Vagina (tissue), 2 donors: ENCODE data around the gene RNF7.

Experiments
- POLR2A ChIP-seq, 2 donors: fragments of 450-650 bp; IDR thresholded peaks; one replicate each; pipeline ENCODE4 v1.6.1; 2017; ENCODE audit warnings: antibody characterized with exemption in 2 of 2, mild to moderate bottlenecking in 2 of 2, moderate library complexity in 2 of 2
- POLR2AphosphoS5 ChIP-seq, 2 donors: sonication (generic); formaldehyde crosslinking; IDR thresholded peaks; one replicate each; pipeline ENCODE4 v1.9.0; 2017; ENCODE audit warnings: antibody characterized with exemption in 2 of 2, mild to moderate bottlenecking in 2 of 2, low read depth in 1 of 2; ENCODE audit not compliant: insufficient read depth in 1 of 2
- TF ChIP-seq, protein P1 (sequence below), 3 experiments: fragments of 450-650 bp in 2 of 3; fragments of 200-600 bp in 1 of 3; sonication (generic) in 1 of 3; IDR thresholded peaks; one replicate each; pipeline ENCODE4 v1.5.1; 2017 to 2019; ENCODE audit warnings: antibody characterized with exemption in 3 of 3, mild to moderate bottlenecking in 2 of 3, moderate library complexity in 2 of 3

DNA sequence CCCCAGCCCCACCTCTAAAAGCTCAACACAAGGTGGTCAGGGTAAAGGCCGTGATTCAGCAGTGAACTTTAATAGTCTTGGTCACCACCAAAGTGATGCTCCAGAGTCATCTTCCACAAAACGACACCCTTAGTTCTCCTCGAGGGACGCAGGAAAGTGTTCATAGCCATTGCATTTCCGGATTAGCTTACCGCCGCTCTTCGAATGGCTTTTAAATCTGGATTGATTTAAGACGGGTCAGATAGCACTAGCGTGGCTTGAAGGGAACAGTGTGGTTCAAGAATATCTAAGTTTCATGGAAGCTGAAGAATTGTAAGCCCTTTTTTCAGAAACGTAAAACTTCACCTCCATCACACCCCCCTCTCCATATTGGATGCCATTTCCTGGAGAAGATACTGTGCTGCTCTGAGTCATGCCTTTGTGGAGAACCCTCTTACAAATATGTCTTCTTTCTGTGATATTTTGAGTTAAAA lies 829 bp downstream of the RNF7 start:
- TF ChIP-seq, protein P1, sequence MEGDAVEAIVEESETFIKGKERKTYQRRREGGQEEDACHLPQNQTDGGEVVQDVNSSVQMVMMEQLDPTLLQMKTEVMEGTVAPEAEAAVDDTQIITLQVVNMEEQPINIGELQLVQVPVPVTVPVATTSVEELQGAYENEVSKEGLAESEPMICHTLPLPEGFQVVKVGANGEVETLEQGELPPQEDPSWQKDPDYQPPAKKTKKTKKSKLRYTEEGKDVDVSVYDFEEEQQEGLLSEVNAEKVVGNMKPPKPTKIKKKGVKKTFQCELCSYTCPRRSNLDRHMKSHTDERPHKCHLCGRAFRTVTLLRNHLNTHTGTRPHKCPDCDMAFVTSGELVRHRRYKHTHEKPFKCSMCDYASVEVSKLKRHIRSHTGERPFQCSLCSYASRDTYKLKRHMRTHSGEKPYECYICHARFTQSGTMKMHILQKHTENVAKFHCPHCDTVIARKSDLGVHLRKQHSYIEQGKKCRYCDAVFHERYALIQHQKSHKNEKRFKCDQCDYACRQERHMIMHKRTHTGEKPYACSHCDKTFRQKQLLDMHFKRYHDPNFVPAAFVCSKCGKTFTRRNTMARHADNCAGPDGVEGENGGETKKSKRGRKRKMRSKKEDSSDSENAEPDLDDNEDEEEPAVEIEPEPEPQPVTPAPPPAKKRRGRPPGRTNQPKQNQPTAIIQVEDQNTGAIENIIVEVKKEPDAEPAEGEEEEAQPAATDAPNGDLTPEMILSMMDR (IDR thresholded peaks at IDR 0.05): no peak
- TF ChIP-seq POLR2A (IDR thresholded peaks at IDR 0.05): no peak
- peak in 1 of 2 donors; percentile 41 for TF ChIP-seq POLR2AphosphoS5 (IDR thresholded peaks at IDR 0.05; ENCODE audit: insufficient read depth in 1 of 2, low read depth in 1 of 2)
